ENCODE results near the gene EPN3.

DNA sequence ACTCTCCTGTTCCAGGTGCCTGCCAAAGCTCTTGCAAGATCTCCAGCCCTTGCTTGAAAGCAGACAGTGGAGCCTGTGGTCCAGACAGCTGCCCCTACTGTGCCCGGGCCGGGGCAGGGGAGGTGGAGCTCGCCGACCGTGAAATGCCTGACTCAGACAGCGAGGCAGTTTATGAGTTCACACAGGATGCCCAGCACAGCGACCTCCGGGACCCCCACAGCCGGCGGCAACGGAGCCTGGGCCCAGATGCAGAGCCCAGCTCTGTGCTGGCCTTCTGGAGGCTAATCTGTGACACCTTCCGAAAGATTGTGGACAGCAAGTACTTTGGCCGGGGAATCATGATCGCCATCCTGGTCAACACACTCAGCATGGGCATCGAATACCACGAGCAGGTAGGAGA lies 45.6 kb downstream of the EPN3 start:
- TF ChIP-seq, protein P1, sequence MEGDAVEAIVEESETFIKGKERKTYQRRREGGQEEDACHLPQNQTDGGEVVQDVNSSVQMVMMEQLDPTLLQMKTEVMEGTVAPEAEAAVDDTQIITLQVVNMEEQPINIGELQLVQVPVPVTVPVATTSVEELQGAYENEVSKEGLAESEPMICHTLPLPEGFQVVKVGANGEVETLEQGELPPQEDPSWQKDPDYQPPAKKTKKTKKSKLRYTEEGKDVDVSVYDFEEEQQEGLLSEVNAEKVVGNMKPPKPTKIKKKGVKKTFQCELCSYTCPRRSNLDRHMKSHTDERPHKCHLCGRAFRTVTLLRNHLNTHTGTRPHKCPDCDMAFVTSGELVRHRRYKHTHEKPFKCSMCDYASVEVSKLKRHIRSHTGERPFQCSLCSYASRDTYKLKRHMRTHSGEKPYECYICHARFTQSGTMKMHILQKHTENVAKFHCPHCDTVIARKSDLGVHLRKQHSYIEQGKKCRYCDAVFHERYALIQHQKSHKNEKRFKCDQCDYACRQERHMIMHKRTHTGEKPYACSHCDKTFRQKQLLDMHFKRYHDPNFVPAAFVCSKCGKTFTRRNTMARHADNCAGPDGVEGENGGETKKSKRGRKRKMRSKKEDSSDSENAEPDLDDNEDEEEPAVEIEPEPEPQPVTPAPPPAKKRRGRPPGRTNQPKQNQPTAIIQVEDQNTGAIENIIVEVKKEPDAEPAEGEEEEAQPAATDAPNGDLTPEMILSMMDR (IDR thresholded peaks at IDR 0.05), result no peak
- TF ChIP-seq POLR2AphosphoS5 (IDR thresholded peaks at IDR 0.05), result no peak
